GM19397 (cell line): ENCODE measurements around the gene TLR9.

Source experiments
- ATAC-seq: cut with Tn5 transposase; IDR thresholded peaks from one replicate; pipeline ENCODE4 v1.9.1; 2021; ENCODE audit warnings: mild to moderate bottlenecking, moderate library complexity; ENCODE audit not compliant: unreplicated experiment

The TLR9 gene

DNA sequence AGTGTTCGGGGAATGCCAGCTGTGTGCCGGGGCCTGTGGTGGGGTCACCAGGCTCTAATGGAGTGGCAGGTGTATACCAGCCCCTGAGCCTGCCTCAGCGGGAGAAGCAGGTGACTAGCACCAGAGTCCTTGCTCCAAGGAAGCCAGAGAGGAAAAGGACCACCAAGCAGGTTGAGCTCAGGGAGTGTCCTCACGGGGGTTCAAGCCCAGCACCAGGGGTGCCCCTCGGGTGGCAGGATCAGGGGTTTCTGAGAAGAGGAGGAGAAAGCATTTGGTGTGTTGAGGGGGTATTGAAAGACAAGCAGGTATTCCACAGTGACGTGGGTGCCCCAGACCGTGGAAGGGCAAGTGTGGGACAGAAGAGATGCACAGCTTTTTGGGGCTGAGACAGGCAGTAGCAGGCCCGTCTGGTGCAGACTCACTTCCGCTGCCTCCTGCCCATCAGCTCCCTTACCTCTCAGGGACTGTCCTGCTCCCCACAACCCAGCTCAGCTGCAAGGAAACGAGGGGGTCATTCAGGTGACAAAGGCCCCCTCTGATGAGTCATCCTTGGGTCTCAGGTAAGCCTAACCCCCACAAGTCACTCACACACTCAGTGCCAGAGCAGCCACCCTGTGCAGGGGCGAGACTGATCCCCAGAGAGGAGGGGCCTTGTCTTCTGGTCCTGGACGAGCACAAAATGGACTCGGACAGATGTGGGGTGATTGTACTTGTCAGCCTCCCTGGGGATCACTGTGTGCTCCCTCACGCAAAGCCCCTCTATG lies 49.8 kb downstream of the TLR9 start:
- ATAC-seq: no peak

- no peak for ATAC-seq
Measured at GRCh38 chr3:52174896-52175295, 50.5 kb downstream of the TLR9 start.

- no peak for ATAC-seq
Measured at GRCh38 chr3:52173101-52173500, 52.3 kb downstream of the TLR9 start.

- ATAC-seq: no peak
Measured at GRCh38 chr3:52172262-52172757, 53.1 kb downstream of the TLR9 start.

DNA sequence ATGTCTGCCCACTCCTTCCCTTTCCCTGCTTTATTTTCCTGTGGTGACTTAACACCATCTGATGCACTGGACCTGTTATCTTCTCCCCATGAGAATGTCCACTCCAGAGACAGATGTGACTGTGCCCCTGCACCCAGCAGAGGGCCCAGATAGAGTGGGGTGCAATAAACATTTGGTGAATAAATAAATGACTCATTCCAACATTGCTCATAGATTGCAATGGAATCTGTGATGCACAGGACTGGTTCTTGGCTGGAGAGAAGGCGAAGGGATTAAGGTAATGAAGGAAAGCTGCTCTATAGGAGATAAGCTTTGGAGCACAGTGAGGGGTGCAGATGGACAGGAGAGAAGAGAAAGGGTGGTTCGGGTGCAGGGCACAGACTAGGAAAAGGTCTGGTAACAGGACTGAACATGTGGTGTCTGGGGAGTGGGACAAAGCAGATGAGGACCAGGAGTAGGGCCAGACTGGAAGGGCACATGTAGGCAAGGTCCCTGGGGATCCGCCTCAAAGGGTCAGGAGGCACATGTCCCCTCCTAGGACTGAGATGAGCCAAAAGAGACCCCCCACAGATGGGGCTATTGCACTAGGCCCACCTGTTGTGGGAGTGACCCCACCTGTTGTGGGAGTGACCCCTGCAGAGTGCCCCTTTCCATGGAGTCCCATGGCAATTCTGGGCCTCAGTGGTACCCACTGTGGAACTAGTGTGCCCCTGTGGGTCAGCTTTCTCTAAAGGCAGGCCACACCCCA lies 53.8 kb downstream of the TLR9 start:
- no peak for ATAC-seq
